ENCODE data around the gene CBR3.

The CBR3 gene

GRCh38 chr21:36186506-36187399 lies 51.9 kb downstream of the CBR3 start:
- no peak for DNase-seq

- no peak for DNase-seq
Measured at GRCh38 chr21:36188081-36188681, 53.3 kb downstream of the CBR3 start.

GRCh38 chr21:36188937-36189336 lies 54.1 kb downstream of the CBR3 start:
- no peak for DNase-seq

- no peak for DNase-seq
Measured at GRCh38 chr21:36190736-36191135, 55.9 kb downstream of the CBR3 start.

- DNase-seq = no peak
Measured at GRCh38 chr21:36193200-36193599, 58.3 kb downstream of the CBR3 start.

- DNase-seq = no peak
Measured at GRCh38 chr21:36194024-36194423, 59.1 kb downstream of the CBR3 start.

GRCh38 chr21:36195613-36196012 lies 60.7 kb downstream of the CBR3 start:
- no peak for DNase-seq

All from NCI-H82 (cell line).